ENCODE measurements around the gene HPCA.
"Not testable (repeated sequence)": the region's sequence is repeated elsewhere in the genome, so short reads cannot be mapped to it uniquely, and the experiment has no call there.

Gene HPCA

GRCh38 chr1:32901823-32902534 is 15.7 kb downstream of the HPCA start:
- H3K4me3 ChIP-seq (ENCODE audit: low read depth, low read length) = peak overlapping the region; percentile 63
- POLR2A ChIA-PET = no interaction called here
- CTCF ChIA-PET = interaction anchor here (0.9 to 1.3 kb wide), 3 partner anchors 10 to 30 kb away, joined by 3 to 4 read pairs (median 3); no protein-coding TSS in a partner anchor
- TF ChIP-seq, protein P1, sequence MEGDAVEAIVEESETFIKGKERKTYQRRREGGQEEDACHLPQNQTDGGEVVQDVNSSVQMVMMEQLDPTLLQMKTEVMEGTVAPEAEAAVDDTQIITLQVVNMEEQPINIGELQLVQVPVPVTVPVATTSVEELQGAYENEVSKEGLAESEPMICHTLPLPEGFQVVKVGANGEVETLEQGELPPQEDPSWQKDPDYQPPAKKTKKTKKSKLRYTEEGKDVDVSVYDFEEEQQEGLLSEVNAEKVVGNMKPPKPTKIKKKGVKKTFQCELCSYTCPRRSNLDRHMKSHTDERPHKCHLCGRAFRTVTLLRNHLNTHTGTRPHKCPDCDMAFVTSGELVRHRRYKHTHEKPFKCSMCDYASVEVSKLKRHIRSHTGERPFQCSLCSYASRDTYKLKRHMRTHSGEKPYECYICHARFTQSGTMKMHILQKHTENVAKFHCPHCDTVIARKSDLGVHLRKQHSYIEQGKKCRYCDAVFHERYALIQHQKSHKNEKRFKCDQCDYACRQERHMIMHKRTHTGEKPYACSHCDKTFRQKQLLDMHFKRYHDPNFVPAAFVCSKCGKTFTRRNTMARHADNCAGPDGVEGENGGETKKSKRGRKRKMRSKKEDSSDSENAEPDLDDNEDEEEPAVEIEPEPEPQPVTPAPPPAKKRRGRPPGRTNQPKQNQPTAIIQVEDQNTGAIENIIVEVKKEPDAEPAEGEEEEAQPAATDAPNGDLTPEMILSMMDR (IDR thresholded peaks at IDR 0.05; ENCODE audit: insufficient read depth, low read length, missing control alignments) = no peak
- DNase-seq (ENCODE audit: low read depth, low spot score) = no peak

DNA sequence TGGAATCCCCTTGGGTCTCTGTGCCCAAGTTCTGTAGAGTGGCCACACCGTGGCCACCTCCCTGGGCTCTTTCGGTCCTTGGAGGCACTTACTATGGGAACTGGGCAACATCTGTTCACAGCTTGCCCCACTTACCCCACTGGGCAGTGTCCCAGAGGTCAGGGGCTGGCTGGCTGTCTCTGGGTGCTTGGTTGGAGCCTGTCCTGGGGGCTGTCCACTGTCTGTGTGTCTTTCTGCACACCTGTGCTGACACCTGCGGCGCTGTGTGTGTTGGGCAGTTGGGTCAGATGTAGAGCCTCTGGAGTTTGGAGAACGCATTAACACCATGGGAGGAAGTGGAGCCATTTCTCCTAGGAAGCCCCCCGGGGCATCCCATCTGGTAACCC is 16.2 kb downstream of the HPCA start:
- DNase-seq (ENCODE audit: low read depth, low spot score) = no peak
- no peak overlapping the region for H3K4me3 ChIP-seq (ENCODE audit: low read depth, low read length)
- POLR2A ChIA-PET = no interaction called here
- CTCF ChIA-PET = interaction anchor here (0.9 to 1.3 kb wide), 3 partner anchors 10 to 31 kb away, joined by 3 to 4 read pairs (median 3); no protein-coding TSS in a partner anchor
- TF ChIP-seq, protein P1 (IDR thresholded peaks at IDR 0.05; ENCODE audit: insufficient read depth, low read length, missing control alignments) = no peak

DNA sequence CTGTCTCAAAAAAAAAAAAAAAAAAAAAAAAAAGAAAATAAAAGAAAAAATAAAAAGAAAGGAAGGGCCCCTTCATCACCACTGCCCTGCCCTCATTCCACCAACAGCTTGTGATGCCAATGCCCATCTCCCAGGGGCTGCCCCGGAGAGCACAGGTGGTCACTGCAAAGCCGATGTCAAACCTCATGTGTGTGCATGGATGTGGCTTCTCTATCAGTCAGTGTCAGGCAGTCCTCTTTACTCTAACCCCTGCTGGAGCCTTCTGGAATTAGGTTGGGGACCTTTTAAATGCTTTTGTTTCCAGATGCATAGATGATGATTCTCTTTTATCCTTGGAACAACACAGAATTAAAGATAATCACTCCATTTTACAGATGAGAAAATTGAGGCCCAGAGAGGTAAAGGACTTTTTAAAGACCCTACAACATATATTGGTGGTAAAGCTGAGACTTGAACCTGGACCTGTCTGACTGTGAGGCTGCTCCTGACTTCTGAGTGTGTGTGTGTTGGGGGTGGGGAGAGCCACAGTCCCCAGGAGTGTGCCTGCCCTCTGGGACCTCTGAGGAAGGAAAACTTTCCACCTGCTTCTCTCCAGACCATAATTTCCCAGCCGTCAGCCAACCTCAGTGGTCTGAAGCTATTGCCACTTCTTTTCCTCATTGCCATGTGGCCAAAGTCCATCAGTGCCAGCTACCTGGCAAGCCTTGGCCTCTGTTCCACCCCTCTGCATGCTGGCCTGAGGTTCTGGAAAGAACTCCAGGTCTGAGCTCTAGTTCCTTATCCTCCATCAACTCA is 17.9 kb downstream of the HPCA start:
- no peak for DNase-seq (ENCODE audit: low read depth, low spot score)
- TF ChIP-seq, protein P1 (IDR thresholded peaks at IDR 0.05; ENCODE audit: insufficient read depth, low read length, missing control alignments) = no peak
- ChIA-PET POLR2A (no interaction called here), CTCF (interaction anchor here (1.1 to 1.6 kb wide), 3 partner anchors 10 to 15 kb away, joined by 3 to 7 read pairs (median 4); no protein-coding TSS in a partner anchor)
- no peak overlapping the region for H3K4me3 ChIP-seq (ENCODE audit: low read depth, low read length)

- no peak overlapping the region for H3K4me3 ChIP-seq (ENCODE audit: low read depth, low read length)
- ChIA-PET POLR2A (no interaction called here), CTCF (interaction anchor here (1.1 to 1.6 kb wide), 3 partner anchors 11 to 15 kb away, joined by 3 to 7 read pairs (median 4); no protein-coding TSS in a partner anchor)
- TF ChIP-seq, protein P1 (IDR thresholded peaks at IDR 0.05; ENCODE audit: insufficient read depth, low read length, missing control alignments) = no peak
- no peak for DNase-seq (ENCODE audit: low read depth, low spot score)
These were observed 18.5 kb downstream of the HPCA start for GRCh38 chr1:32904797-32905196.

GRCh38 chr1:32905588-32905987 is 19.3 kb downstream of the HPCA start:
- POLR2A ChIA-PET; DNase-seq (ENCODE audit: low read depth, low spot score); CTCF ChIA-PET; H3K4me3 ChIP-seq (ENCODE audit: low read depth, low read length): not testable (repeated sequence)

DNA sequence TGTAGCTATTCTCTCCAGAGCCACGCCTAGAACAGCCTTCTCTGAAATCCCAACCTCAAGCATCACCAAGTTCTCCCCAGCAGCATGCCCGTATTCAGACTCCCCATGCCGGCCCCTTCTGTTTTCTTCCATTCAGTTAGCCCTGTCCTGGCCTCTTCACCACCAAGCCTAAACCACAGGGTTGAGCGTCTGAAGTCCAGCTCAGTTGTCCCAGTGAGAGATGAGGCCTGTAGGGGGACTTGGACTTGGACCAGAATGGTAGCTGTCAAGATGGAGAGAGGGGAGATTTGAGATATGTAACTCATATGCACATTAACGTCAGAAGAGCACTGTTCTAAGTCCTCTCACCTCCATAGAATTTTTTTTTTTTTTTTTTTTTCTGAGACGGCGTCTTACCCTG is 20.4 kb downstream of the HPCA start:
- ChIA-PET CTCF (interaction anchor here (0.6 to 1.6 kb wide), 3 partner anchors 17 to 186 kb away, joined by 3 to 5 read pairs (median 5); no protein-coding TSS in a partner anchor), POLR2A (no interaction called here)
- TF ChIP-seq, protein P1 (IDR thresholded peaks at IDR 0.05; ENCODE audit: insufficient read depth, low read length, missing control alignments) = no peak

More for the DNA sequence above, 20.4 kb downstream of the HPCA start:
- no peak overlapping the region for H3K4me3 ChIP-seq (ENCODE audit: low read depth, low read length)
- DNase-seq (ENCODE audit: low read depth, low spot score) = no peak
